HFF-Myc (cell line): ENCODE measurements around the gene NR3C1.

ENCODE experiments used
- DNase-seq: peaks from one replicate; pipeline ENCODE4 v3.0.0-alpha.2; 2011; ENCODE audit warnings: low read depth; ENCODE audit errors: extremely low read depth
- H3K4me3 ChIP-seq: replicated peaks from 2 replicates; pipeline ENCODE4 v1.5.1; 2011; ENCODE audit warnings: low read depth, mild to moderate bottlenecking, control low read depth, low read length
- TF ChIP-seq, protein P1 (sequence below): IDR thresholded peaks from 2 replicates; pipeline ENCODE4 v1.5.1; 2012; ENCODE audit warnings: mild to moderate bottlenecking, low read depth, low read length, control low read depth; ENCODE audit errors: missing control alignments

Gene NR3C1

DNA sequence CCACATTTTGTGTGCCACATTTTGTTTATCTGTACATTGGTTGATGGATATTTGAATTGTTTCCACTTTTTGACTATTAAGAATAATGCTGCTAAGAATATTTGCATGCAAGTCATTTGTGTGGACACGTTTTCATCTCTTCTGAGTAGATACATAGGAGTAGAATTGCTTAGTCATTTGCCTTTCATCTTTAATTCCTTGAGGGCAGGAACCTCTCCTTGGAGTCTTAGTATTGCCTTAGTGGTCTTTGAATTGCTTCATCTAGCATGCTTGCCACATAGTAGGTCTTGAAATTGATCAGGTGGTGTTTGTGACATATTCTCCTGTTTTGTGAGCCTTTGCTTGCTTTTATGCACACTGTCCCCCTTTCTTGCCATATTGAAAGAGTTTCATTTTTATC, 128.5 kb downstream of the NR3C1 start:
- TF ChIP-seq, protein P1, sequence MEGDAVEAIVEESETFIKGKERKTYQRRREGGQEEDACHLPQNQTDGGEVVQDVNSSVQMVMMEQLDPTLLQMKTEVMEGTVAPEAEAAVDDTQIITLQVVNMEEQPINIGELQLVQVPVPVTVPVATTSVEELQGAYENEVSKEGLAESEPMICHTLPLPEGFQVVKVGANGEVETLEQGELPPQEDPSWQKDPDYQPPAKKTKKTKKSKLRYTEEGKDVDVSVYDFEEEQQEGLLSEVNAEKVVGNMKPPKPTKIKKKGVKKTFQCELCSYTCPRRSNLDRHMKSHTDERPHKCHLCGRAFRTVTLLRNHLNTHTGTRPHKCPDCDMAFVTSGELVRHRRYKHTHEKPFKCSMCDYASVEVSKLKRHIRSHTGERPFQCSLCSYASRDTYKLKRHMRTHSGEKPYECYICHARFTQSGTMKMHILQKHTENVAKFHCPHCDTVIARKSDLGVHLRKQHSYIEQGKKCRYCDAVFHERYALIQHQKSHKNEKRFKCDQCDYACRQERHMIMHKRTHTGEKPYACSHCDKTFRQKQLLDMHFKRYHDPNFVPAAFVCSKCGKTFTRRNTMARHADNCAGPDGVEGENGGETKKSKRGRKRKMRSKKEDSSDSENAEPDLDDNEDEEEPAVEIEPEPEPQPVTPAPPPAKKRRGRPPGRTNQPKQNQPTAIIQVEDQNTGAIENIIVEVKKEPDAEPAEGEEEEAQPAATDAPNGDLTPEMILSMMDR = no peak
- H3K4me3 ChIP-seq = no peak overlapping the region
- no peak for DNase-seq

DNA sequence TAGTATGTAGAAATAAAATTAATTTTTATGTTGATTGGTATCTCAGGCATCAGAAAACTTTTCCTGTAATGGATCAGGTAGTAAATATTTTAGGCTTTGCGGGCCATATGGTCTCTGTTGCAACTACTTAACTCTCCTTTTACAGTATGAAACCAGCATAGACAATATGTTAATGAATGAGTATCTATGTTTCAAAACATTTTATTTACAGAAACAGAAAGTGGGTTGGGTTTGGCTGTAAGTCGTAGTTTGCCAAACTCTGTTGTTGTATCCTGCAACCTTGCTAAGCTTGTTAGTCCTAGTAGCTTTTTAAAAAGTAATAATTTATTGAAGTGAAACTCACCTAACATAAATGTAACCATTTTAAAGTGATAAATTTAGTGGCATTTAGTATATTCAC, 132.1 kb downstream of the NR3C1 start:
- no peak overlapping the region for H3K4me3 ChIP-seq
- no peak for DNase-seq
- TF ChIP-seq, protein P1 = no peak

DNA sequence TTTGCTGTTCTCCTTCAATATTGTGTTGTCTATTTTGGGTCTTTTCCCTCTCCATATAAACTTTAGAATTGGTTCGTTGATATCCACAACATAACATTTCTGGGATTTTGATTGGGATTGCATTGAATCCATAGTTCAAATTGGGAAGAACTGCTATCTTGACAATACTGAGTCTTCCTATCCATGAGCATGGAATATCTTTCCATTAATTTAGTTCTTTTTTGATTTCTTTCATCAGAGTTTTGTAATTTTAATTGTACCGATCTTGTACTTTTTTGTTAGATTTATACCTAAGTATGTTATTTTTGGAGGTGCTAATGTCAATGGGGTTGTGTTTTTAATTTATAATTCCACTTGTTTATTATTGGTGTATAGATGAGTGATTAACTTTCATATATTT, 135.1 kb downstream of the NR3C1 start:
- TF ChIP-seq, protein P1 = no peak
- no peak for DNase-seq
- H3K4me3 ChIP-seq = no peak overlapping the region

DNA sequence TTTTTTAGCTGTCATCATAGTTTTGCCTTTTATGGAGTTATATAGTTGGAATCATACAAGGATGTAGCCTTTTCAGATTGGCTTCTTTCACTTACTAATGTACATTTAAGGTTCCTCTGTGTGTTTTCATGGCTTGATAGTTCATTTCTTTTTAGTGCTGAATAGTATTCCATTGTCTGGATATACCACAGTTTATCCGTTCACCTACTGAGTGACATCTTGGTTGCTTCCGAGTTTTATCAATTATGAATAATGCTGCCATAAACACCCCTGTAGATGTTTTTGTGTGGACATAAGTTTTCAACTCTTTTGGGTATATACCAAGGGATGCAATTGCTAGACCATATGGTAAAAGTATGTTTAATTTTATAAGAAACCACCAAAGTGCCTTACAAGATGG, 136.3 kb downstream of the NR3C1 start:
- no peak overlapping the region for H3K4me3 ChIP-seq
- TF ChIP-seq, protein P1 = no peak
- DNase-seq = no peak

DNA sequence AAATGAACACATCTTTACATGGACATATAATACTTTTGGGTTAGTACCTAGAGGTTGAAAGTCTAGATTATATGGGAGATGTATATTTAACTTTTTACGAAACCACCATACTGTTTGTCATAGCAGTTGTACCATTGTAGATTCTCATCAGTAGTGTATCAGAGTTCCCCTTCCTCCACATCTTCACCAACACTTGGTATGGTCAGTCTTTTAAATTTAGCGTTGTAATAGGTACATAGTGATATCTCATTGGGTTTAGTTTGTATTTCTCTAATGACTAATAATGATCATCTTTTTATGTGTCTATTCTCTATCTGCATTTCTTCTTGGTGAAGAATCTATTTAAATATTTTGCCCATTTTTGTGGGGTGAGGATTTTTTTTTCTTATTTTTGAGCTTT, 137.5 kb downstream of the NR3C1 start:
- TF ChIP-seq, protein P1 = no peak
- no peak for DNase-seq
- no peak overlapping the region for H3K4me3 ChIP-seq

DNA sequence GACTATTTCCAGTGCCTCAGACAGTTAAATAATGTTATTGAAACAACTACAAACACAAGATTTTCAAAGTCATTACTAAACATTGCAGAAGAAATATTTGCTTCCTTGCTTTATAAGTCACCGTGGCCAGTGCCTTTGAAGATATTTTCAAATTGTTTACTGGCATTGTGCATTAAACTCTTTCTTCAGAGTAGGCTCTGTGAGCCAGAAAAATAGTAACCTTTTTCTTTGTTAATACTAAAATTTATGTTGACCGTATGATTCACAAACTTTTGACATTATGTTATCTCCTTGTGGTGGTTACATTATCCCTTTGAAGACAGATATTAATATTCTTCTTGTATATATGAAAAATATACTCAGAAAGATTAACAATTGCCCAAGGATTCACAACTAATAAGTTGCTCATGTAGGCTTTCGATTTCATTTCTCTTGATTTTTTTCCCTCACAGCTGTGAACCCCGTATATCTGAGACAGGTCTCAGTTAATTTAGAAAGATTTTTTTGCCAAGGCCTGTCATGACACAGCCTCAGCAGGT, 140.1 kb downstream of the NR3C1 start:
- TF ChIP-seq, protein P1 = no peak
- no peak overlapping the region for H3K4me3 ChIP-seq
- DNase-seq = no peak
